Measurements from ENCODE around the gene PRDM16. TPM values are rescaled to one million over a fixed set of nuclear protein-coding genes. Genes with fewer than 3 reads are reported as not detected.

The PRDM16 gene
- total RNA-seq, 4 donors from 2014 or later, result 0.41 to 0.95 TPM; not detected in 2

DNA sequence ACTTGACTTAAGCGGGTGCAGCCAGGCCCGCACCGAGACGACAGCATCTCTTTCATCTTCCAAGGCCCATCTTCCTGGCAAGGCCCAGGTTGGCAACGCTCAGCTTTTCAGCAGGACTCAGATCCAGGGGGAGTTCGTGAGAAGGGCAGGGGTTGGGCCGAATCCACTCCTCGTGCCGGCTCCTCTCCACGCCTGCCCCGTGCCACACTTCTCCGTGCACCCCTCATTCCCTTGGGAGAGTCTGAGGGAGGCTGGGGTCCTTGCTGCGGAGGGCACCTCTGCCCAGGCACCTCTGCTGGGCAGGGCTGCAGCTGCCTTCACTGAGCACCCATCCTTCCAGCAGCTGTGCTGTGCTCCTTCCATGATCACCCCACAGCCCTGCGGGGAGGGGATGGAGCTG, 22.3 kb downstream of the PRDM16 start:
- 90% methylated on average over 14 of the region's 14 CpGs; no CpG with 5 or more reads in 1 of the 2 donors for WGBS, 2 donors (ENCODE audit: low coverage in 1 of 2)
- Histone ChIP-seq H3K27ac (no peak overlapping the region), H3K9me3 (no peaks in the 10 kb centered on the region), H3K4me3 (no peak overlapping the region), H3K4me1 (no peaks in the 10 kb centered on the region), H3K27me3 (no peaks in the 10 kb centered on the region), H3K36me3 (no peaks in the 10 kb centered on the region)
- in situ Hi-C loops (cut with MboI; ENCODE audit: low pct_ligation_motif_present in 1 of 4, low pct_unique_long_range_greater_than_20kb in 1 of 4, low sequenced_read_pairs in 3 of 4), result no loop called here
- intact Hi-C loops (cut with DNase I; ENCODE audit: low total_unique reads), result no loop called here
- DNase-seq, result no peak
- TF ChIP-seq CTCF (IDR thresholded peaks at IDR 0.05) (no peak), POLR2AphosphoS5 (IDR thresholded peaks at IDR 0.05) (no peak), EP300 (IDR thresholded peaks at IDR 0.05; ENCODE audit: low read depth) (no peak), POLR2A (IDR thresholded peaks at IDR 0.05) (no peak)

DNA sequence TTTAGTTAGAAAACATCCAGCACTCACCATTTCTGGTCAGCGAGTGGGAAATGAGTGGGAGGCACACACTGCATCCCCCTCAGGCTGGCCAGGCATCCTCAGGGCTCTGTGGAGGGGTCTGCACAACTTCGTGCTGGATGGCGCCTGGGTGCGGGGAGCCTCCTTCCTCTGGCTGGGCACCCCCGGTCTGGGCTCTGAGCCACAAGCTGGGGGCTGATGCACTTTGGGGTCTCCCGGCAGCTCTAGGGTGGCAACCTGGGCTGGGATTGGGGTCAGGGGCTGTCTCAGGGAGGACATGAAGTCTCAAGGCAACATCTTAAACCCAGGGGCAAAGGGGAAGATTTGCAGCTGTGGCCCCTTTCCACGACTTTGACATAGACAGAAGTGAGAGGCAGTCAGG, 23.5 kb downstream of the PRDM16 start:
- WGBS, 2 donors (ENCODE audit: low coverage in 1 of 2), result 94% methylated on average over 7 of the region's 7 CpGs; no CpG with 5 or more reads in 1 of the 2 donors
- Histone ChIP-seq H3K36me3 (no peaks in the 10 kb centered on the region), H3K4me3 (no peak overlapping the region), H3K27me3 (no peaks in the 10 kb centered on the region), H3K9me3 (no peaks in the 10 kb centered on the region), H3K4me1 (no peaks in the 10 kb centered on the region), H3K27ac (no peak overlapping the region)
- intact Hi-C loops (cut with DNase I; ENCODE audit: low total_unique reads) (no loop called here), in situ Hi-C loops (cut with MboI; ENCODE audit: low pct_ligation_motif_present in 1 of 4, low pct_unique_long_range_greater_than_20kb in 1 of 4, low sequenced_read_pairs in 3 of 4) (no loop called here)
- TF ChIP-seq POLR2A (IDR thresholded peaks at IDR 0.05), result no peak
- no peak for TF ChIP-seq POLR2AphosphoS5 (IDR thresholded peaks at IDR 0.05)
- no peak for TF ChIP-seq EP300 (IDR thresholded peaks at IDR 0.05; ENCODE audit: low read depth)
- TF ChIP-seq CTCF (IDR thresholded peaks at IDR 0.05), result no peak
- no peak for DNase-seq

DNA sequence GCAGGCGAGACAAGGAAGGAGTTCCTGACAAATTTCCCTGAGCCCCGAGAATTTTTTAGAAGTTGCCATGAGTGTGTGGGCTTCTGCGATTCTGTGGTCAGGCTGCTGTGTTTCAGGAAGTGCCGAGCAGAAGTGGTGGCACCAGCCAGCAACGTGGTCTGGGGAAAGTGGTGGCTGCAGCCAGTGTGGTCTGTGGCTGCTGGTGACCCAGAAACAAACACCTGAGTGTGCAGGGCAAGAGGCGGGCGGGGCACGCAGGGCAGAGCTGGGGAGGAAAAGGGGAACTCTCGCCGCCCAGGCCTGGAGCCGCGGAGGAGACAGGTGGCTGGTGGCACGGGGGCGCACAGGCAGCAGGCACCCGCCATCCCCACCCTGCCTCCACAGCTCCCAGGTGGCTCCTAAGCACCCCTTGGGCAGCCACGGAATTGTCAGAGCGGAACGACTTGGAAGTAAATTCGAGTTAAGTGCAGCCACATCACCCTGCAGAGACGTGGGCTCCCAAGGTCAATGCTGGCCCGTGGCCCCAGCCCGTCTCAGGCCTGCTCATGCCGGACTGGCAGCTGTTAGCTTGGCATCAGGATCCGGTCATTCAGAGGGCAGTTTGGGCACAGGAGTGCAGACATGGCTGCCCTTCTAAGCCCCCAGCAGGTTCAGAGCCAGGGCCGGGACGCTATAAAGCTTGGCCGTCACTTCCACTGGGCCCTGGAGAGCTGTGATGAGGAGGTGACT, 25.1 kb downstream of the PRDM16 start:
- intact Hi-C loops (cut with DNase I; ENCODE audit: low total_unique reads) (no loop called here), in situ Hi-C loops (cut with MboI; ENCODE audit: low pct_ligation_motif_present in 1 of 4, low pct_unique_long_range_greater_than_20kb in 1 of 4, low sequenced_read_pairs in 3 of 4) (no loop called here)
- no peaks in the 10 kb centered on the region for H3K4me1 ChIP-seq
- H3K36me3 ChIP-seq, result no peaks in the 10 kb centered on the region
- TF ChIP-seq POLR2AphosphoS5 (IDR thresholded peaks at IDR 0.05) (no peak), CTCF (IDR thresholded peaks at IDR 0.05) (no peak), EP300 (IDR thresholded peaks at IDR 0.05; ENCODE audit: low read depth) (no peak), POLR2A (IDR thresholded peaks at IDR 0.05) (no peak)
- DNase-seq, result no peak
- WGBS, 2 donors (ENCODE audit: low coverage in 1 of 2), result 70% methylated on average over 27 of the region's 27 CpGs; no CpG with 5 or more reads in 1 of the 2 donors
- H3K27me3 ChIP-seq, result no peaks in the 10 kb centered on the region
- H3K4me3 ChIP-seq, result no peak overlapping the region
- no peak overlapping the region for H3K27ac ChIP-seq
- no peaks in the 10 kb centered on the region for H3K9me3 ChIP-seq

DNA sequence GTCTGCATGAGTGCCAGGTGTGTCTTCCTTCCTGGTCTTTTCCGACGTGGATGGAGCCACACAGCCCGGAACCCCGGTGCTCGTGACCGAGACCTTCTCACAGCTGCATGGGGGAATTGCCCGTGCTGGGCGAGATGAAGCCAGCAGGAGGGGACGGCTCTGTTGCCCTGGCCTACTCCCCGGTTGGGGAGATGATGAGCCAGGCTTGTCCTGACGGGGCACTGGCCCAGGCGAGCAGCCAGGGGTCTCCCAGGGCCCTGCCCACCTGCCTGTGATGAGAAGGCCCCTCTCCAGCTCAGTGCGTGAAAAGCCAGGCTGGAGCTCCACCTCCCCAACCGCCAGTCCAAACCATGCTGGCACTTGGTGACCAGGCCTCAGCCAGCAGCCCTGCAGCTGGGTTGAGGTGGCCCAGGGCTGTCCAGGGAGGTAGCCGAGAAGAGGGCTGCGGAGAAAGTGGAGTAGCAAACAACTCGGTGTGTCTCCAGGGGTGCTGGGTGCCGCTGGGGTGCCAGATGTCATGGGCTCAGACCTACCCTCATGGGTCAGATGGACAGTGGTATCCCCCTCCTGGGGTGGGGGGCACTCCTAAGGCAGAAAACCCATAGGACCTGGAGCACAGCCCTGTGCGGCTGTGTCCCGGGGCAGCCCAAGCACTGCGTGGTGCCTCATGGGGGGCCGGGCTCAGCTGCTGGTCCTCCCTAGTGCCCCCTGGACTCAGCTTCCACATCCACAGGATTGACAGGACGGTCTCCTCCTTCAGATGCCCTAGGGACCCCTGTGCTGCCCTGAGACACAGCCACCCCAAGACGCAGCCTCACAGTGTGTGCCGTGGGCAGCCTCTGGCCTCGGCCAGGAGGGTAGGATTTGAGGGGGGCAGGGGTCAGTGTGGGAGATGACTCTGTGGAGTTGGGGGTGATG, 26.1 kb downstream of the PRDM16 start:
- WGBS, 2 donors (ENCODE audit: low coverage in 1 of 2), result 92% methylated on average over 19 of the region's 26 CpGs; no CpG with 5 or more reads in 1 of the 2 donors
- Histone ChIP-seq H3K9me3 (no peaks in the 10 kb centered on the region), H3K27me3 (no peaks in the 10 kb centered on the region), H3K4me3 (no peak overlapping the region), H3K36me3 (no peaks in the 10 kb centered on the region), H3K4me1 (no peaks in the 10 kb centered on the region), H3K27ac (no peak overlapping the region)
- in situ Hi-C loops (cut with MboI; ENCODE audit: low pct_ligation_motif_present in 1 of 4, low pct_unique_long_range_greater_than_20kb in 1 of 4, low sequenced_read_pairs in 3 of 4), result no loop called here
- no peak for DNase-seq
- TF ChIP-seq POLR2AphosphoS5 (IDR thresholded peaks at IDR 0.05), result no peak
- intact Hi-C loops (cut with DNase I; ENCODE audit: low total_unique reads), result no loop called here
